Left cardiac atrium (tissue), 4 donors: ENCODE measurements around the gene PRRX1. TPM values are rescaled to one million over a fixed set of nuclear protein-coding genes. Genes with fewer than 3 reads are reported as not detected.

Experiments
- ATAC-seq, 2 donors: fragments of 200-7000 bp; cut with Tn5 transposase; one replicate each; pipeline ENCODE4 v1.9.1; 2020; ENCODE audit warnings: mild to moderate bottlenecking in 2 of 2, moderate library complexity in 2 of 2
- DNase-seq: peaks from one replicate; pipeline ENCODE4 v3.0.0-alpha.2; 2020
- intact Hi-C, 2 donors: fragments of 100-400 bp; cut with DNase I; formaldehyde crosslinking; loops; one replicate each; pipeline versions ENCODE4 v1.14.1 to v1.15.1; 2022 to 2023
- long read RNA-seq: library from polyadenylated mRNA; unstranded; transcript quantifications from one replicate; pipeline ENCODE4 v2.0.0, GENCODE V29; 2021
- total RNA-seq, 2 donors: library from RNA; stranded (reverse); fragmentation: NEBNext Ultra II Directional; extraction: Animal tissue kit (Norgen Biotek cat#: 25700); gene quantifications; one replicate each; pipeline ENCODE4 v1.2.1, GENCODE V29; 2021
- donor health status: DM: no; HTN: yes; CAD: no.
- donor health status: DM: no; HTN: yes; CAD: no; lungs with severe emphysema.
- donor health status: DM: yes; HTN: yes; CAD: no.
- donor health status: Dilated cardiomyopathy.

Gene PRRX1
- total RNA-seq = 10 to 100 TPM; 31.4 to 38.6 TPM
- long read RNA-seq, full-length matches to known transcripts = 2 of 6 reads
- long read RNA-seq, partial matches to known transcripts = 0 of 6 reads
- long read RNA-seq, other reads (novel, unspliced or antisense) = 4 of 6 reads

DNA sequence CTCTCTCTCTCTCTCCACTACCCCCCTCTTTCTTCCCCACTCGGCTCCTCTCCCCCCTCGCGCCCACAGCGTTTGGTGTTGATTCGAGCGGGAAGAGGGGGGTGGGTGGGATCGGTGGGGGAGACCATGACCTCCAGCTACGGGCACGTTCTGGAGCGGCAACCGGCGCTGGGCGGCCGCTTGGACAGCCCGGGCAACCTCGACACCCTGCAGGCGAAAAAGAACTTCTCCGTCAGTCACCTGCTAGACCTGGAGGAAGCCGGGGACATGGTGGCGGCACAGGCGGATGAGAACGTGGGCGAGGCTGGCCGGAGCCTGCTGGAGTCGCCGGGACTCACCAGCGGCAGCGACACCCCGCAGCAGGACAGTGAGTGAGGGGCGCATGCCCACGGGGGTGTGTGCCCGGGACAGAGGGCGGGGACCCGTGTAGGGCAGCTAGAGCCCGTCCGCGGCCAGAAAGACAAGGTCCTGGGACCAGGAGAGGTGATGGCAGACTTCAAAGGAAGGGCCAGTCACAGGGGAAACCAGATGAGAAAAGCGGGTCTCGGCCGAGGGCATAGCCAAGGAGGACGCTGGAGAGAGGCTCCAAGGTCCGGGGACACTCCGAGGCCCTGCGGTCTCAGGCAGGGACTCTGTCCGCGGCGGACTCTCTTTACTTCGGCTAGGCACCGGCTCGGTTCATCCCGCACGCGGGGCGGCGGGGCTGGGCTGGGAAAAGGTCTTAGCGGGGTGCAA is at the start of gene PRRX1:
Gene PRRX1, plus strand, starts transcription at position 39 of the 735 bp plus-strand sequence. Its CDS starts 88 bp downstream, at position 127.
- intact Hi-C loops = loop anchor here (5.0 to 10.0 kb wide), 2 partner anchors 129 to 132 kb away; partner anchors contain the start of gene GORAB (in 2 of the 2)
- DNase-seq (peak; percentile 33), ATAC-seq (peak; percentile 24 to 32)

DNA sequence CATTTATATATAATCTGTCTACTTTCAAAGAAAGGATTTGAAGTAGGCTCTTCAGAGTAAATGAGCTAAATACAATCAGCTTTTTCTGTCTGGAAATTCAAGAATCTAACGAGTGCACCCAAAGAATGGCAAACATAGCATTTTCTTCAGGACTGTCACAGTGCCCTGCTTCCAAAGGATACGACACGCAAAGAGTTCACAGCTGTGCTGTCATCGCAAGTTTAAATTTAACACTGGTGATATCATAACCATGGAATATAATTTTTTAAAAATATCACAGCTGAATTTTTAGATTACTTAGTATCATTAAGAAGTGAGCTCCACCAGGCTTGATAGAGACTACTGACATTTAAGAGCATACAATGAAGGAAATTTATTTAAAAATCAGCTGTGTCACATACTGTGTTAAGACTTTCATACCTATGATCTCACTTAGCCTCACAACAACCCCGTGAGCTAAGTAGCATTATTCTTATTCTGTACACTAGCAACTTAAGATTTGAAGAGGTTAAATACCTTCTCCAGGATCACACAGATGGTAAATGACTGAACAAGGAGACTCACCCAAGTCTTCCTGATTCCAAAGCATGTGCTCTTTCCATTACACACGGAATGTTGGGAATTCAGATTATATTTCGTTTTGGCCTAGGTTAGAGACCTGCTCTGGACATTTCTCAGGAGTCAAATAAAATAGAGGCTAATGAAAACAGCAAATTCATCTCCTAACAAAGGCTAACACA is 46.2 kb upstream of the PRRX1 start:
- ATAC-seq (no peak), DNase-seq (no peak)
- intact Hi-C loops = no loop called here

- DNase-seq = no peak
- ATAC-seq = peak in 1 of 2 donors; percentile 25
- intact Hi-C loops = no loop called here
Measured at GRCh38 chr1:170618421-170618820, 45.5 kb upstream of the PRRX1 start.

DNA sequence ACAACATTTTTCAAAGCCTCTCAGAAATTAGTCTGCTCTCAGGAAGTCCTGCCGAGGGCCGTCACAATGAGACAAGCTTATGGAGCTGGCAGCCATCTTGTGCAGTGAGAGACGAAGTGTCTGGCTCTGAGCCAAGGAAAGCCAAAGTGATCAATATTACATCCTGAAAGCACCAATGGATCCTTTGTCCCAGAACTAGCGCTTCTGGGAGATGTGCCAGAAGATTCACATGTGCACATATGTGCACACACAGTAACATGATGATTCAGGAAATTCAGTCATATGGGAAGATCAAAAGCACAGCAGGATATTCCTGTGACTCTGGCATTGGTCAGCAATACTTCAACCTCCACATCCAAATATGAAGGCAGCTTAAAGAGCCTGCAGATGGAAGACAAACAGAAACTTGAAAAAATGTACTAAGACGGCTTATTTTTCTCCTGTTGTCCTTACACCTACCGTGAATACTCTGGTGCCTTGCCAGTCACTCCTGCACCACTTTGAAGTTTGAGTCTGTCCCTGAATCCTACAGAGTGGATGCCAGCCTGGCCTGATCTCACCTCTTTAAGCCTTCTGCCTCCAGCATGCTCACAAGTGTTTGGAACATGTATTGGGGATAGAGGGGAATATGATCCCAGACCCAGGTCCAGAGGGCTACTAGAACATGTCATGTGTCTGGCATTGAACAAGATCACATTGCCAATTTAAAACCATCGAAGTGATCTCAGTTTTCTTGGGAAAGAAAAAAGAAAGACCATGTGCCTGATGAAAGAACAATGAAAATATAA is 44.5 kb upstream of the PRRX1 start:
- DNase-seq (no peak), ATAC-seq (no peak)
- intact Hi-C loops = no loop called here

DNA sequence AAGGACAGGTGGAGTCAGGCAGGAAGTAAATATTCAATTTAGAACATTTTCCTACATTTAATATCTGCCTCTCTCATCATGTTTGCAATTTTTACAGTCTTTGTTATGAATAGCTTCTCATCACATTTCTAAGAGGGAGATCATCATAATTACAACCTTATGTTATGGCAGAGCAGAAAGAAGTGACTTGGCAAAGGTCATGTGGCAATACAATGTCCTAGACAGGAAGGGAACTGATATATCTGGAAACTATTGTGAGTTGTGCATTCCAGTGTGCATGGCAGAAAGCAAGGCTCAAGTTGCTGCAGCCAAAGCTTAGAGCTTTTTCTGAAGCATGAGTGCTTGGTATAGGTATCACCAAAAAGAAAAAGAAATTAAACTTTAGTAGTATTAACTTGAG is 43.8 kb upstream of the PRRX1 start:
- ATAC-seq = no peak
- no peak for DNase-seq
- intact Hi-C loops = no loop called here

GRCh38 chr1:170623171-170623570 is 40.8 kb upstream of the PRRX1 start:
- DNase-seq (no peak), ATAC-seq (no peak)
- intact Hi-C loops = no loop called here

GRCh38 chr1:170624146-170624545 is 39.8 kb upstream of the PRRX1 start:
- DNase-seq (no peak), ATAC-seq (no peak)
- intact Hi-C loops = no loop called here

- no peak for DNase-seq
- intact Hi-C loops = no loop called here
- ATAC-seq = no peak
Measured at GRCh38 chr1:170630977-170631376, 33.0 kb upstream of the PRRX1 start.

GRCh38 chr1:170634293-170634692 is 29.6 kb upstream of the PRRX1 start:
- ATAC-seq = no peak
- intact Hi-C loops = no loop called here
- no peak for DNase-seq

DNA sequence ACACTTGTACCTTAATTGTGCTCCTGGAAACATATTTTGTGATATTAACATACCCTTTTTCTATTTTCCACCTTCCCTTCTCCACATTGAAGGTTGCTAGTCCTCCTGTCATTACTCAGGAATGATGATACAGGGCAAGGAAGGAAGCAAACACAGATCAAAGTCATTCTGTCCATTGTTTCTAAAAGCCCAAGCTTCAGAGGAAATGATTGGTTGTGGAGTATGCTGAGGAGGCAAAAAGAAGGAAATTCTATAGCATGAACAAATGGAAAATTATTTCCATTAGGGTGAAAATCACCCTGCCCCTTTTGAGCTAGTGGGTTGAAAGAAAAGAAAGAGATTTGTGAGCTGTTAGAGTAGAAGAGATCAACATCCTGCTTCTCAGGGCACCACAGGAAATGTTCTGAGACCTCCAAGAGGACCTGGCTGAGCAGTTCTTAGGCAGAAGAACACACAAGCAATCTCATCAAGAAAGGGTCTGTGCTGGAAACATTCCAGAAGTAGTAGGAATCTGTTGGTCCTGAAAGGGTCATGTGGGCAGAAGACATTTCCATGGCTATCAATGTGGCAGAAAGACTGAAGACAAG is 29.0 kb upstream of the PRRX1 start:
- intact Hi-C loops = no loop called here
- ATAC-seq = no peak
- DNase-seq = no peak

- DNase-seq (no peak), ATAC-seq (no peak)
- intact Hi-C loops = no loop called here
Measured at GRCh38 chr1:170640581-170640980, 23.4 kb upstream of the PRRX1 start.

DNA sequence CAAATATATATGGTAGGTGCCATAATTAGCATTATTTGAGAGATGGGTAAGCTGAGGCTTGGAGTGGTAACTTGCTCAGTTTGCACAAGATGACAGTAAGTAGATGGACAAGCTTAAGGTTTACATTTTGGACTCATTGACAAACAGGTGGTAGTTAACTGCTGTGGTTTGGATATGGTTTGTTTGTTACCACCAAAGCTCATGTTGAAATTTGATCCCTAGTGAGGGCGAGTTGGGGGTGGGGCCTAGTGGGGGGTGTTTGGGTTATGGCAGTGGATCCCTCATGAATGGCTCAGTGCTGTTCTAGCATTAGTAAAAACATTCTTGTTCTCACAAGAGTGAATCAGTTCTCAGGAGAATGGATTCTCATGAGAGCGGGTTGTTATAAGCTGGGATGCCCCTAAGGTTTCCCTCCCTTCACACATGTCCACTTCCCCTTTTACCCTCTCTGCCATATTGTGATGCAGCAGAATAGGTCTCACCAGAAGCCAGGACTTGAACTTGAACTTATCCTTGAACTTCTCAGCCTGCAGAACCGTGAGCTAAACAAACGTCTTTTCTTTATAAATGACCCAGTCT is 6.6 kb upstream of the PRRX1 start:
- ATAC-seq (no peak), DNase-seq (no peak)
- intact Hi-C loops = no loop called here

DNA sequence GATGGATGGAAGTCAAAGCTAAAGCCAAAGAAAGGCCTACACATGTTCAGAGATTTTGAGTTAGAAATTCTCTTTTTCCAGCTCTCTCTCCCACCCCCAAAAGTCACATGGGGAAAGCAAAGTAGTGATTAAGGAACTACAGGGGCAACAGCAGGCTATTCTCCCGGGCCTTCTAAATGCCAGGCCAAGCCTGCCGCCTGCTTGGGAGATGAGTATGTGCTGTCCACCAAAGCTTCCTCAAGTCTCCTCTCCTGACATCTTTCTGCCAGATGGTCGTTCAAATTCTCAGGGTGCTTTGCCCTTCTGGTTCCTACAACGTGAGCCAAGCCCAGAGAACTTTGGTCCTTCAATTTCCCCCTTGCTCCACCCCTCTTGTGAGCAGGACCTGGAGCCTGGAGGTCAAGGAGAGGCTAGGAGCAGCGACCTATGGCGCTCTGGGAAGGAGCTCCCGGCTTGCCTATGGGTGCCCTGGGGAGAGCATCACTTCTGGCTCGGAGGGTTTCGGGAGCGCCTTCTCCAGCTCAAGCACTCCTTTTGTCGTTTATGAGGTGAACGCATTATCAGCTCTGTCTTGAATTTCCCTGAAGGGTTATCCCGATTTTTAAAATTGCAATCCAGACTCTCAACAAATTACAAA is 4.4 kb upstream of the PRRX1 start:
- DNase-seq (no peak), ATAC-seq (no peak)
- intact Hi-C loops = loop anchor here (5.0 to 10.0 kb wide), 2 partner anchors 125 to 127 kb away; partner anchors contain the start of gene GORAB (in 2 of the 2)

DNA sequence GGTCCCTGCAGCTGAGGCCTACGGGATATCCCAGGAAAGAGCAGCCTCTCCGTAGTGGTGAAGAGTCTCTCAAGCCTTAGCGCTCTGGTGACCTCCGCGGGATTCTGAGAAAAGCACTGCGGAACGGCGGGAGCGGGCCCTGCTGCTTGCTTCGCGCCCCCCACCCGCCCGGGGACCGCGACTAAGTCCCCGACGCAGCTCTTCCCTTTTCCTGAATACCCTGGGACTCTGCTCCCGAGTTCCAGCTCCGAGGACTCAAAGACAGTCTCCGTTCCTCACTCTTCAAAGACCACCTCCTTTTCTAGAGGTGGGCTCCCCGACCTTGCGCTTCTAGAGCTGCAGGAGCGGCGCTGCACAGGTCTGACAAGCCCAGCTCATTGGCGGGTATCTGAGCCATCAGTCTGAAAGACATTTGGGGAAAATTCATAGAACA is 3.6 kb upstream of the PRRX1 start:
- no peak for DNase-seq
- no peak for ATAC-seq
- intact Hi-C loops = loop anchor here (5.0 to 10.0 kb wide), 2 partner anchors 125 to 128 kb away; partner anchors contain the start of gene GORAB (in 2 of the 2)

DNA sequence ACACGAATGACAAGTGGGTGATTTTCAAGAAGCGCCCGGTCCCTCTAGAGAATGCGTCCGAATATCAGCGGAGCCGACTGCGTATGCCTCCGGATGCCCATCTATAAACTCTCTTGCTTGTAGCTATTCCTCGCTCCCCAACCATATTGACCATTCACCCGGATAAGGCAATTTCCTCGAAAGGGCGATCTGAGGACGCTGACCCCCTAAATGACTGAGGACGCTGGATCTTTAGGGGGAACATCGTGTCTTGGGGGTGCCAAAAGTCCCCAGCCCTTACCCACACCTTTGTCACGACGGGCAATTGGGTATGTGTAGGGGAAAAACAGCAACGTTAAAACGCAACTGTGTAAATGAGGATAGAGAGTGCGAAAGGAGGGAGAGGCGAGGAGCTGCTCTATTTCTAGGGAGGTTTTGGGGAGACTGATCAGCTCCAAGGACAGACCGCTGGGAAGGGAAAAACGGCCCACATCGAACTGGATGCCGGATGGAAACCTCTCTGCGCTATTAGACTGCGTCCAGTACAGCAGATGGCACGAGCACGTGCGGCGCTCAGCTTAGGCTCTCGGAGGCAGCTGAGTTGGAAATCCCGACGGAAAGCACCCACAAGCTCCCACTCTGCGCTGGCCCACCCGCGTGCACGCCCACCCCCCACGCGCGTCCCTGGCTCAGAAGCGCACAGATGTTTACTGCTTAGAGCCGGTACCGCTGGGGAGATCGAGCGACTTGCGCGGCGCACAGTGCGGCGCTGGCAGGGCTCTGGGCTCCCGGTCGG is 2.9 kb upstream of the PRRX1 start:
- DNase-seq (peak; percentile 32), ATAC-seq (peak; percentile 6 to 9)
- intact Hi-C loops = loop anchor here (5.0 to 10.0 kb wide), 2 partner anchors 126 to 129 kb away; partner anchors contain the start of gene GORAB (in 2 of the 2)

- peak in 1 of 2 donors; percentile 43 for ATAC-seq
- intact Hi-C loops = loop anchor here (5.0 to 10.0 kb wide), 2 partner anchors 127 to 130 kb away; partner anchors contain the start of gene GORAB (in 2 of the 2)
- DNase-seq = peak; percentile 45
Measured at GRCh38 chr1:170661646-170662411, 2.1 kb upstream of the PRRX1 start.
